CD4-positive, alpha-beta T cell treated with Interleukin-21 for 1 hour (primary cell): Measurements from ENCODE around the gene EEF1B2.
"Not testable (repeated sequence)": the region's sequence is repeated elsewhere in the genome, so short reads cannot be mapped to it uniquely, and the experiment has no call there.

Experiments
- DNase-seq: peaks from one replicate; pipeline ENCODE4 v3.0.0-alpha.2; 2020

Gene EEF1B2

GRCh38 chr2:206159346-206160124 is at the start of gene EEF1B2, which contains the start of gene NDUFS1:
Gene EEF1B2 (plus strand): TSS chr2:206159895. CDS start chr2:206159980, 85 bp downstream.
Gene NDUFS1 (minus strand): TSS chr2:206159444. CDS start chr2:206153678, 5,766 bp downstream.
- peak; percentile 97 for DNase-seq

GRCh38 chr2:206112108-206112507 is 47.6 kb upstream of the EEF1B2 start:
- DNase-seq: no peak

- DNase-seq: no peak
Observed at GRCh38 chr2:206112846-206113547, 46.7 kb upstream of the EEF1B2 start.

GRCh38 chr2:206115026-206115578 is 44.6 kb upstream of the EEF1B2 start:
- no peak for DNase-seq

- no peak for DNase-seq
Observed at GRCh38 chr2:206116278-206116677, 43.4 kb upstream of the EEF1B2 start.

GRCh38 chr2:206122569-206122968 is 37.1 kb upstream of the EEF1B2 start:
- not testable (repeated sequence) for DNase-seq

- no peak for DNase-seq
Observed at GRCh38 chr2:206125901-206126300, 33.8 kb upstream of the EEF1B2 start.

- no peak for DNase-seq
Observed at GRCh38 chr2:206127656-206128055, 32.0 kb upstream of the EEF1B2 start.

- DNase-seq: no peak
Observed at GRCh38 chr2:206143451-206143850, 16.2 kb upstream of the EEF1B2 start.

GRCh38 chr2:206144383-206144782 is 15.3 kb upstream of the EEF1B2 start:
- no peak for DNase-seq

- no peak for DNase-seq
Observed at GRCh38 chr2:206145665-206146064, 14.0 kb upstream of the EEF1B2 start.

GRCh38 chr2:206149330-206149729 is 10.4 kb upstream of the EEF1B2 start:
- no peak for DNase-seq

- no peak for DNase-seq
Observed at GRCh38 chr2:206150168-206150567, 9.5 kb upstream of the EEF1B2 start.

- DNase-seq: no peak
Observed at GRCh38 chr2:206150631-206151030, 9.1 kb upstream of the EEF1B2 start.

GRCh38 chr2:206154197-206154596 is 5.5 kb upstream of the EEF1B2 start:
- DNase-seq: no peak

GRCh38 chr2:206157014-206157413 is 2.7 kb upstream of the EEF1B2 start:
- DNase-seq: not testable (repeated sequence)

- DNase-seq: no peak
Observed at GRCh38 chr2:206158563-206159345, 941 bp upstream of the EEF1B2 start.

- no peak for DNase-seq
Observed at GRCh38 chr2:206160125-206160806, 571 bp downstream of the EEF1B2 start.

GRCh38 chr2:206160807-206161179 is 1.1 kb downstream of the EEF1B2 start:
- DNase-seq: no peak

- not testable (repeated sequence) for DNase-seq
Observed at GRCh38 chr2:206162401-206162800, 2.7 kb downstream of the EEF1B2 start.

- DNase-seq: no peak
Observed at GRCh38 chr2:206163251-206163880, 3.7 kb downstream of the EEF1B2 start.
